ENCODE data around the gene TGFBR2.

TGFBR2 gene

DNA sequence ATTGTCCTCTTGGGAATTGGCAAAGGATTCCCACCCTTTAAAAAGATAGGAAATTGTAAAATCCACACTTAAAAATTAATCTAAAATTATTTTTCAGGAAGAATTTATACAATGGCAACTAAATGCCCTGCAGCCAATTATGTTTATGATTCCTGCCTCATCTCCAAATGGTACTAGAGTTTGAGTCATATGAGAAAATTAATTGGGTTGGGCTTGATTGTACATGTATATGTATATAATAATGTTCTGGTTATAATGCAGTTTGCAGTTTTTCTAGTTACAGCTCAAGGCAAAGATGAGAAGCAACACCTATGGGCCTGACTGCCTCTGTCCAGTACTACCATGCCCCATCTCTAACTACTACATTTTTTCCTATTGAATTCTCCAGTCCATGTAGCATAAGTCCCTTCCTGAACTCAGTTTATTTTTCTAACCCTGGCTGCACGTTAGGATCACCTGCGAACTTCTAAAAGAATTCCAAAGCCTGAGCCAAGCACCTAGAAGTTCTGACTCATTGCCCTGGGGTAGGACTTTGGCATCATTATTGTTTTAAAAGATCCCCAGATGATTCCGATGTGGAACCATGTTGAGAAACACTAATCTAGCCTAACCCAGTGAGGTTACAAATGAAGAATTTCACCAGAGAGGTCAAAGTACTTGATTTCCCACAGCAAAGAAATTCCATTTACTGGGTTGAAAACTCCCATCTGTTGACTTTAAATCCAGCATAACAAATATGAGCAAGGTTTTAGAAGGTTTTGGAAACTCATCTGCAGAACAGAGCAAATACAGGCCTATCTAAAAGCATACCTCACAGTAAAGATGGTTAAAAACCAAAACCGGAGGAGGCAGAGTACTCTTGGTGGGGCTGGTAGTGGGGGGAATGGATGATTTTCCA lies 19.4 kb downstream of the TGFBR2 start:
- H3K4me2 ChIP-seq (ENCODE audit: low read depth, low read length, poor library complexity, severe bottlenecking): no peak overlapping the region
- no peaks in the 10 kb centered on the region for H3K9me3 ChIP-seq (ENCODE audit: insufficient read depth, low read length)
- TF ChIP-seq EZH2phosphoT487 (conservative IDR thresholded peaks at IDR 0.05; ENCODE audit: low read length) (no peak), CTCF (IDR thresholded peaks at IDR 0.05; ENCODE audit: insufficient read depth, low read length, poor library complexity, severe bottlenecking) (no peak)
- no peak overlapping the region for H2AFZ ChIP-seq (ENCODE audit: low read depth, low read length, severe bottlenecking)
- peaks cover 8% of the 10 kb centered on the region for H3F3A ChIP-seq (ENCODE audit: insufficient read depth)
- H3K9ac ChIP-seq (ENCODE audit: low read length): no peak overlapping the region
- 0 out of 2 replicates have a peak, but pooled peaks cover under 1% of the 10 kb centered on the region for H4K20me1 ChIP-seq (ENCODE audit: low read depth, low read length)
- peaks cover 92% of the 10 kb centered on the region for H3K79me2 ChIP-seq (ENCODE audit: insufficient read depth, low read length)
- no peak overlapping the region; the same call in 1 of the 2 replicates for H3K27ac ChIP-seq (ENCODE audit: low read depth, low read length)
- no peak overlapping the region for H3K4me3 ChIP-seq (ENCODE audit: insufficient read depth, low read length, poor library complexity, severe bottlenecking)
- no peaks in the 10 kb centered on the region for H3K27me3 ChIP-seq (ENCODE audit: low read length)
- no peaks in the 10 kb centered on the region for H3K36me3 ChIP-seq (ENCODE audit: low read length)
- H3K9me2 ChIP-seq (replicated peaks; ENCODE audit: insufficient read depth, low read length): no peaks in the 10 kb centered on the region

- H3F3A ChIP-seq (ENCODE audit: insufficient read depth): peaks cover 8% of the 10 kb centered on the region
- H3K36me3 ChIP-seq (ENCODE audit: low read length): no peaks in the 10 kb centered on the region
- H3K9me3 ChIP-seq (ENCODE audit: insufficient read depth, low read length): no peaks in the 10 kb centered on the region
- H3K9me2 ChIP-seq (replicated peaks; ENCODE audit: insufficient read depth, low read length): no peaks in the 10 kb centered on the region
- no peak overlapping the region for H2AFZ ChIP-seq (ENCODE audit: low read depth, low read length, severe bottlenecking)
- no peak overlapping the region for H3K9ac ChIP-seq (ENCODE audit: low read length)
- peaks cover 92% of the 10 kb centered on the region for H3K79me2 ChIP-seq (ENCODE audit: insufficient read depth, low read length)
- TF ChIP-seq CTCF (IDR thresholded peaks at IDR 0.05; ENCODE audit: insufficient read depth, low read length, poor library complexity, severe bottlenecking) (no peak), EZH2phosphoT487 (conservative IDR thresholded peaks at IDR 0.05; ENCODE audit: low read length) (no peak)
- no peaks in the 10 kb centered on the region for H3K27me3 ChIP-seq (ENCODE audit: low read length)
- peak overlapping the region; percentile 58; the same call in 1 of the 2 replicates for H3K27ac ChIP-seq (ENCODE audit: low read depth, low read length)
- H3K4me2 ChIP-seq (ENCODE audit: low read depth, low read length, poor library complexity, severe bottlenecking): peak overlapping the region; percentile 41
- no peaks in the 10 kb centered on the region for H4K20me1 ChIP-seq (ENCODE audit: low read depth, low read length)
- no peak overlapping the region for H3K4me3 ChIP-seq (ENCODE audit: insufficient read depth, low read length, poor library complexity, severe bottlenecking)
Measured at GRCh38 chr3:30626443-30627180, 20.2 kb downstream of the TGFBR2 start.

- peaks cover 10% of the 10 kb centered on the region for H3F3A ChIP-seq (ENCODE audit: insufficient read depth)
- H3K36me3 ChIP-seq (ENCODE audit: low read length): no peaks in the 10 kb centered on the region
- peak overlapping the region; percentile 2; the same call in 1 of the 2 replicates for H3K9ac ChIP-seq (ENCODE audit: low read length)
- no peak overlapping the region for H3K4me3 ChIP-seq (ENCODE audit: insufficient read depth, low read length, poor library complexity, severe bottlenecking)
- H3K27me3 ChIP-seq (ENCODE audit: low read length): no peaks in the 10 kb centered on the region
- no peaks in the 10 kb centered on the region for H4K20me1 ChIP-seq (ENCODE audit: low read depth, low read length)
- H3K4me2 ChIP-seq (ENCODE audit: low read depth, low read length, poor library complexity, severe bottlenecking): peak overlapping the region; percentile 41
- H3K9me2 ChIP-seq (replicated peaks; ENCODE audit: insufficient read depth, low read length): no peaks in the 10 kb centered on the region
- peak overlapping the region; percentile 58 for H3K27ac ChIP-seq (ENCODE audit: low read depth, low read length)
- no peak overlapping the region for H2AFZ ChIP-seq (ENCODE audit: low read depth, low read length, severe bottlenecking)
- TF ChIP-seq CTCF (IDR thresholded peaks at IDR 0.05; ENCODE audit: insufficient read depth, low read length, poor library complexity, severe bottlenecking) (no peak), EZH2phosphoT487 (conservative IDR thresholded peaks at IDR 0.05; ENCODE audit: low read length) (no peak)
- H3K79me2 ChIP-seq (ENCODE audit: insufficient read depth, low read length): peaks cover 92% of the 10 kb centered on the region
- no peaks in the 10 kb centered on the region for H3K9me3 ChIP-seq (ENCODE audit: insufficient read depth, low read length)
Measured at GRCh38 chr3:30628205-30628900, 22.0 kb downstream of the TGFBR2 start.

Data from SU-DHL-6 (cell line).